NCI-H187 (cell line): Measurements from ENCODE around the gene SLCO3A1.

Source experiments
- DNase-seq, 2 experiments: peaks; one replicate each; lab custom pipeline; 2025; lab: John Stamatoyannopoulos, UW

The SLCO3A1 gene

GRCh38 chr15:91912336-91912735, 58.8 kb downstream of the SLCO3A1 start:
- no peak for DNase-seq

DNA sequence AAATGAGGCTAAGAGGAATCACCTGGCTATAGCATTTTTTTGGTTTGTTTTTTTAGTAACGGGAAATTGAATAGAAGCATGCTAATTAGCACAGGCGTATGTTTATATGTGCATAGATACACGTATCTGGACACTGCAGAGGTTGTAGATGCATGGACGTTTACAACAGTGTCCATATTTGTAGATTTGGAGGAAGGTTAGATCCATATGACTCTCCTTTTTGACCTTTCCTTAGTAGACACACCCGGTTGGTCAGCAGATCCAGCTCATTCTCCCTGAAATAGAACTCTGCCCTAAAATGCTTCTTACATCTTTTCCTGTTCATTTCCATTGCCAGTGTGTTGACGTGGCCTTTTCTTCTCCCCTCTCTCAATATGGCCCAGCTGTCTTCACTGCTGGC, 60.1 kb downstream of the SLCO3A1 start:
- no peak for DNase-seq

- peak; percentile 80 to 84 for DNase-seq
These were observed 62.1 kb downstream of the SLCO3A1 start for GRCh38 chr15:91915576-91915975.

DNA sequence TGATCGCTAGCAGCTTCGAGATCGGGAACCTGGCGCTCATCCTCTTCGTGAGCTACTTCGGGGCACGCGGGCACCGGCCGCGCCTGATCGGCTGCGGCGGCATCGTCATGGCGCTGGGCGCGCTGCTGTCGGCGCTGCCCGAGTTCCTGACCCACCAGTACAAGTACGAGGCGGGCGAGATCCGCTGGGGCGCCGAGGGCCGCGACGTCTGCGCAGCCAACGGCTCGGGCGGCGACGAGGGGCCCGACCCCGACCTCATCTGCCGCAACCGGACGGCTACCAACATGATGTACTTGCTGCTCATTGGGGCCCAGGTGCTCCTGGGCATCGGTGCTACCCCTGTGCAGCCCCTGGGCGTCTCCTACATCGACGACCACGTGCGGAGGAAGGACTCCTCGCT, 62.5 kb downstream of the SLCO3A1 start:
- no peak for DNase-seq

- DNase-seq: no peak
These were observed 64.3 kb downstream of the SLCO3A1 start for GRCh38 chr15:91917686-91918360.

- DNase-seq: no peak
These were observed 65.6 kb downstream of the SLCO3A1 start for GRCh38 chr15:91919014-91919534.

- DNase-seq: no peak
These were observed 67.8 kb downstream of the SLCO3A1 start for GRCh38 chr15:91921188-91921842.

DNA sequence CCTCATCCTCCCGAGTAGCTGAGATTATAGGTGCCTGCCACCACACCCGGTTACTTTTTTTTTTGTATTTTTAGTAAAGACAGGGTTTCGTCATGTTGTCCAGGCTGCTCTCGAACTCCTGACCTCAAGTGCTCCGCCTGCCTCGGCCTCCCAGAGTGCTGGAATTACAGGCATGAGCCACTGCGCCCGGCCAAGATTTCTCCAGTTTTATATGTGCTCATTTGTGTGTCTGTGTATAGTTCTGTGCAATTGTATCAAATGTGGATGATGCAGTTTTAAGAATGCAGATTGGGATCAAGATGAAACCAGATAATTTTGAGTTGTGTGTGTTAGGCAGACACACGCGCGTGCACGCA, 68.3 kb downstream of the SLCO3A1 start:
- DNase-seq: no peak

- DNase-seq: no peak
These were observed 69.4 kb downstream of the SLCO3A1 start for GRCh38 chr15:91922646-91923547.

- no peak for DNase-seq
These were observed 70.7 kb downstream of the SLCO3A1 start for GRCh38 chr15:91924183-91924582.

DNA sequence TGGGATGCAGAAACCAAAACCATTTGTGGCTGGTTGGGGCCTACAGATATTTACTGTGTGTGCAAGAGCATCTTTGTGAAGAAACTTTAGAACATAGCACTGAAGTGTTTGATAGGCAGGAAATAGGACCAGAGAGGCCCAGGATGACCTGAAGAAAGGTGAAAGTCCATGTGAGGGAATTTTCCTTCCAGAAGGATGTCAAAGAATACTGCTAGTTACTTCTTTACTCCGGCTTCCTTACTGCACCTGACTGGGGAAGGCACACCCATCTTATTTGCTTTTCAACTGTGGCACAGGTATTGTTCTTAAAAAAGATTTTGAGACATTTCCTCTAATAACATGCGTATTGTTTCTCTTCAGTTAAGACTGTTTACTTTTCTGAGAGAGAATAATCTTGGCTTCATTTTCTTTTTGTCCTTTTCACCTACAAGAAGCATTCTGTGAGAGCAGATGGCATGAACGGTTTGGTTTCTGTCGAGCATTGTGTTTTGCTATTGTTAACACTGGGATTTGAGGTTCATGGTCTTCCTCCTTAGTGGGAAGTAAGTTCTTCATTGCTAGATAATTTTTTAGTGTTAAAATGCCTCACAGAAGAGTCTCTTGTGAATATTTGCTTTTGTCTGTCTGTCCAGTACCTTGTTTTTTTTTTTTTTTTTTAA, 71.5 kb downstream of the SLCO3A1 start:
- no peak for DNase-seq

DNA sequence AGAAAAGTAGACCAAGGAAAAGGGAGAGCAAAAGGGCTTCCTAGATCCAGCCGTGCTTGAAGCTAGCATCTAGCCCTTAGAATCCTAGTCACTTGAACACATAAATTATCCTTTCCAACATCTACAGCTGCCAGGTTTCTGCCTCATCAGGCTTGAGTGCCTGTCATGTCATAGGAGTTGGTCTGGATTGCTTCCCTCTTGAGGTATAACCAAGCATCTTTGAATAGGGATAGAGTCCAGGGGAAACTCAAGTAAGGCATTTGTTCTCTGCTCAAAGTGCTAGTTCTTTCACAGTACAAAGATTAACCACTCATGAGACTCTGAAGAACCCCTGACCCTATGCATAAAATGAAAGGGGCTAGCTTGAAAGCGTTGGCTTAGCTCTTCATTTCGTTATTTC, 72.3 kb downstream of the SLCO3A1 start:
- peak; percentile 74 to 88 for DNase-seq

DNA sequence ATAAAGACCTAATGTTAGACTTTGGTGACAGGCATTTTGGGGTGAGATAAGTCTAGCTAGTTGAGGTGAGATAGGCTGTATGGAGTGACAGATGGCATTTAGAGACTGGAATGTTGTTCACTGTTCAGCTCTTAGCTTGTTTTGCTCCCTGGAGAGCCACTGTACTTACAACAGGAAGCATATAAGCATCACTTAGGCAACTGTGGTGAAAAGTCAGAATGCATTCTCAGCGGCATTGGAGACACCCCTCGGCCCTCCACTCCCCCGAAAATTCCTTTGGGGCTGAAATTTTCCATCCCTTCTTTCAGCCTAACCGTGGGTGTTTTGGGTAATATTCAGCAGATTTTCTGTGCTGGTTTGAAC, 73.4 kb downstream of the SLCO3A1 start:
- no peak for DNase-seq

DNA sequence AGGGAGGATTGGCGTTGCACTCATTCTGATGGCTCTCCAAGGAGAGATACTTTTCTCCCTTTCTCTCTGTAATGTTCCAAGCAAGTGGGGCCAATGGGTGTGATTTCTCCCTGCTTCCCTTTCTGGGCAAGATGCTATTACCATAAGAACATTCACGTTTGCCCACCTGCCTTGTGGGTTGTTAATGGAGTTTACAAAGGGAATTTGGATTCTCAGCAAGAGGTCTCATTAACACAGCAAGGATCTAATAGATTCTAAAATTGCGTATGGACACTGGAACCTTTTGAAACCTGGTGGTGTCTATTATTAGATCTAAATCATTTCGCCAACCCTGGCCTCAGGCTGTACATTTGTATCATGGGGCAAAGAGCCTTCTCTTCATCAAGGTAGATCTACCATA, 74.1 kb downstream of the SLCO3A1 start:
- no peak for DNase-seq

GRCh38 chr15:91928675-91929074, 75.2 kb downstream of the SLCO3A1 start:
- DNase-seq: no peak

GRCh38 chr15:91929509-91929908, 76.0 kb downstream of the SLCO3A1 start:
- no peak for DNase-seq

GRCh38 chr15:91930092-91930491, 76.6 kb downstream of the SLCO3A1 start:
- no peak for DNase-seq

DNA sequence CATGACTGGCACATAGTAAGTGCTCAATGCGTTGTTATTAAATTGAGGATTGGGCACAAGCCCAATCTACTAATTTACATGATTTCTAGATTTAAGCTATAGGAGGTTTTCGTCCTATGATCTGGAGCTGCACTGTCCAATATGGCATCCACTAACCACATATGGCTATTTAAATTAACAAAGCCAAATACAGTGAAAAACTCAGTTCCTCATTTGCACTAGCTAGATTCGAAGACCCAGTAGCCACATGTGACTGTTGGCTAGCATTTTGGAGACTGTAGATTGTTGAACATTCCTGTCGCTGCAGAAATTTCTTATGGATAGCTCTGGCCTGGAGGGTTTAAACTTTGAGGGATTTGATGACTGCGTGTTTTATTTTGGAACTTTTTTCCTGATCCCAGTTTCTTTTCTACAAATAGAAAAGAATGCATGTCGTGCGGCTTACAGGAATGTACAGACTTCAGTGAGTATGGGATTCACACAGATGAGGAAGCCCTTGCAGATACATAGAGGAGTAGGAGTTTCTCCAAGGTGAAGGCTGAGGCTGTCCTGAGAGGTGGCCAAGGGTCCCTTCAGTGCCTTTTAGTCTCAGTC, 82.8 kb downstream of the SLCO3A1 start:
- DNase-seq: no peak

GRCh38 chr15:91936927-91937326, 83.4 kb downstream of the SLCO3A1 start:
- no peak for DNase-seq

GRCh38 chr15:91938136-91938535, 84.6 kb downstream of the SLCO3A1 start:
- DNase-seq: no peak

- DNase-seq: no peak
These were observed 85.9 kb downstream of the SLCO3A1 start for GRCh38 chr15:91939403-91939831.
